GM23338 (cell line): ENCODE data around the gene DACT1. TPM values are rescaled to one million over a fixed set of nuclear protein-coding genes. Genes with fewer than 3 reads are reported as not detected.

Experiments
- ATAC-seq: fragments of 200-7000 bp; cut with Tn5 transposase; 3 replicates; pipeline ENCODE4 v1.9.1; 2020
- DNase-seq: peaks from one replicate; pipeline ENCODE4 v3.0.0-alpha.2; 2015; ENCODE audit warnings: low spot score
- H2AFZ ChIP-seq: fragments of 200-600 bp; sonication (generic); 2 replicates; pipeline ENCODE4 v1.8.0; 2016; ENCODE audit warnings: antibody characterized with exemption, mild to moderate bottlenecking, moderate library complexity
- H3F3A ChIP-seq: fragments of 200-600 bp; sonication (generic); replicated peaks from 2 replicates; pipeline ENCODE4 v1.8.0; 2017; ENCODE audit warnings: antibody characterized with exemption, mixed run types, low read depth
- H3K27ac ChIP-seq: fragments of 200-600 bp; sonication (generic); 2 replicates; pipeline ENCODE4 v1.6.1; 2016; ENCODE audit warnings: low read depth
- H3K27me3 ChIP-seq: fragments of 200-600 bp; sonication (generic); 2 replicates; pipeline ENCODE4 v1.8.0; 2016; ENCODE audit warnings: mild to moderate bottlenecking, mixed run types, moderate library complexity; ENCODE audit not compliant: insufficient read depth
- H3K36me3 ChIP-seq: fragments of 200-600 bp; sonication (generic); 2 replicates; pipeline ENCODE4 v1.8.0; 2016; ENCODE audit warnings: mild to moderate bottlenecking; ENCODE audit not compliant: insufficient read depth
- H3K4me1 ChIP-seq: fragments of 200-600 bp; sonication (generic); 2 replicates; pipeline ENCODE4 v1.8.0; 2016; ENCODE audit warnings: mild to moderate bottlenecking, moderate library complexity; ENCODE audit not compliant: insufficient read depth
- H3K4me2 ChIP-seq: fragments of 200-600 bp; sonication (generic); 2 replicates; pipeline ENCODE4 v1.7.1; 2017; ENCODE audit warnings: mixed run types
- H3K4me3 ChIP-seq: fragments of 200-600 bp; sonication (generic); 2 replicates; pipeline ENCODE4 v1.6.1; 2016; ENCODE audit warnings: mixed run types
- H3K79me2 ChIP-seq: fragments of 200-600 bp; sonication (generic); replicated peaks from 2 replicates; pipeline ENCODE4 v1.8.0; 2017; ENCODE audit warnings: mild to moderate bottlenecking; ENCODE audit not compliant: insufficient read depth
- H3K9me2 ChIP-seq: fragments of 200-600 bp; sonication (generic); 2 replicates; pipeline ENCODE4 v1.8.0; 2017; ENCODE audit not compliant: insufficient read depth
- H4K20me1 ChIP-seq: fragments of 200-600 bp; sonication (generic); replicated peaks from 2 replicates; pipeline ENCODE4 v1.8.0; 2017; ENCODE audit warnings: mild to moderate bottlenecking; ENCODE audit not compliant: insufficient read depth
- H3K27ac Mint-ChIP-seq: 2 replicates; pipeline ENCODE4 v1.8.0; 2020; ENCODE audit warnings: inconsistent platforms, mild to moderate bottlenecking, moderate library complexity, mixed read lengths
- H3K27me3 Mint-ChIP-seq: 3 replicates; pipeline ENCODE4 v1.8.0; 2022; ENCODE audit warnings: low read depth, mild to moderate bottlenecking, moderate library complexity, mixed read lengths, inconsistent platforms; ENCODE audit not compliant: insufficient read depth, poor library complexity
- H3K36me3 Mint-ChIP-seq: 3 replicates; pipeline ENCODE4 v1.8.0; 2021; ENCODE audit warnings: low read depth, mild to moderate bottlenecking, inconsistent platforms, moderate library complexity, mixed read lengths
- H3K4me1 Mint-ChIP-seq: 3 replicates; pipeline ENCODE4 v1.8.0; 2020; ENCODE audit warnings: mild to moderate bottlenecking, inconsistent platforms, mixed read lengths
- H3K4me3 Mint-ChIP-seq: 3 replicates; pipeline ENCODE4 v1.8.0; 2021; ENCODE audit warnings: moderate library complexity, mild to moderate bottlenecking, inconsistent platforms, mixed read lengths
- H3K9me3 Mint-ChIP-seq: 3 replicates; pipeline ENCODE4 v1.8.0; 2020; ENCODE audit warnings: moderate library complexity, mild to moderate bottlenecking, inconsistent platforms, mixed read lengths
- CREB1 ChIP-seq: fragments of 250-450 bp; sonication (Bioruptor Pico); IDR thresholded peaks from 2 replicates; pipeline ENCODE4 v1.5.0; 2020; ENCODE audit warnings: low read depth, mild to moderate bottlenecking, moderate library complexity
- CTCF ChIP-seq, 2 experiments: fragments of 200-600 bp in 1 of 2; sonication (generic) in 1 of 2; conservative IDR thresholded peaks; 2 replicates each; pipeline versions ENCODE4 v1.5.1 to v1.6.1; 2016 to 2017; ENCODE audit warnings: antibody characterized with exemption in 2 of 2, low read depth in 2 of 2, mild to moderate bottlenecking in 2 of 2, moderate library complexity in 1 of 2
- EZH2 ChIP-seq: fragments of 200-600 bp; sonication (generic); IDR thresholded peaks from one replicate; pipeline ENCODE4 v1.8.0; 2017; ENCODE audit warnings: antibody characterized with exemption, mild to moderate bottlenecking, low read depth; ENCODE audit not compliant: unreplicated experiment
- EZH2phosphoT487 ChIP-seq: fragments of 200-600 bp; sonication (generic); IDR thresholded peaks from one replicate; pipeline ENCODE4 v1.8.1; 2018; ENCODE audit warnings: antibody characterized with exemption; ENCODE audit not compliant: unreplicated experiment
- JUNB ChIP-seq: IDR thresholded peaks from one replicate; pipeline ENCODE4 v1.6.1; 2016; ENCODE audit warnings: antibody characterized with exemption; ENCODE audit not compliant: unreplicated experiment
- NANOG ChIP-seq: IDR thresholded peaks from 2 replicates; pipeline ENCODE4 v1.6.1; 2016; ENCODE audit warnings: antibody characterized with exemption, borderline replicate concordance
- POLR2AphosphoS5 ChIP-seq: IDR thresholded peaks from 2 replicates; pipeline ENCODE4 v1.6.1; 2016; ENCODE audit warnings: antibody characterized with exemption, low read depth
- STAT1 ChIP-seq: IDR thresholded peaks from one replicate; pipeline ENCODE4 v1.6.1; 2016; ENCODE audit warnings: antibody characterized with exemption; ENCODE audit not compliant: unreplicated experiment
- ZNF114 ChIP-seq: fragments of 250-450 bp; sonication (Bioruptor Pico); IDR thresholded peaks from 2 replicates; pipeline ENCODE4 v1.5.0; 2020; ENCODE audit warnings: mild to moderate bottlenecking, moderate library complexity
- ZNF331 ChIP-seq: fragments of 250-450 bp; sonication (Bioruptor Pico); IDR thresholded peaks from 2 replicates; pipeline ENCODE4 v1.5.0; 2020; ENCODE audit warnings: low read depth, mild to moderate bottlenecking, moderate library complexity
- ZNF462 ChIP-seq: fragments of 250-450 bp; sonication (Bioruptor Pico); IDR thresholded peaks from 2 replicates; pipeline ENCODE4 v1.5.0; 2020; ENCODE audit warnings: mild to moderate bottlenecking, moderate library complexity
- polyA plus RNA-seq: library from polyadenylated mRNA; unstranded; fragments of >200 nt; fragmentation: Nextera tagmentation; extraction: Ambion mirVana; gene quantifications from 2 replicates; pipeline ENCODE4 v1.2.1, GENCODE V29; 2016
- total RNA-seq: library from RNA; depleted of rRNA; stranded (reverse); fragments of >200 nt; shearing (Covaris generic); gene quantifications from 2 replicates; pipeline ENCODE4 v1.2.3, GENCODE V29; 2014

The DACT1 gene
- total and polyA plus RNA-seq, 2 experiments from 2014 or later = 5.7 to 26.6 TPM

- TF ChIP-seq STAT1 = no peak
- no peak for TF ChIP-seq CTCF (conservative IDR thresholded peaks at IDR 0.05; ENCODE audit: low read depth in 2 of 2)
- no peak for TF ChIP-seq EZH2
Observed at GRCh38 chr14:58593977-58594376, 43.8 kb upstream of the DACT1 start (continued).

- Histone ChIP-seq H3K36me3 (no peaks in the 10 kb centered on the region), H3K4me1 (peaks cover 18% of the 10 kb centered on the region), H3K79me2 (no peaks in the 10 kb centered on the region), H3F3A (no peaks in the 10 kb centered on the region), H3K4me2 (no peak overlapping the region), H3K4me3 (no peak overlapping the region), H2AFZ (no peak overlapping the region), H3K9me2 (peaks cover 6% of the 10 kb centered on the region), H3K27me3 (no peaks in the 10 kb centered on the region), H3K27ac (no peak overlapping the region), H4K20me1 (no peaks in the 10 kb centered on the region)
- H3K4me1 Mint-ChIP-seq = peaks cover 21% of the 10 kb centered on the region
- H3K4me3 Mint-ChIP-seq = no peak overlapping the region
- no peaks in the 10 kb centered on the region for H3K9me3 Mint-ChIP-seq
- no peaks in the 10 kb centered on the region for H3K36me3 Mint-ChIP-seq
- TF ChIP-seq CREB1 (CRISPR knock-in tag) = no peak
- DNase-seq = no peak
- H3K27me3 Mint-ChIP-seq = peaks cover 8% of the 10 kb centered on the region
- no peak for ATAC-seq
- H3K27ac Mint-ChIP-seq = no peak overlapping the region
Observed at GRCh38 chr14:58597041-58597440, 40.7 kb upstream of the DACT1 start.

GRCh38 chr14:58598028-58598803 lies 39.5 kb upstream of the DACT1 start:
- Mint-ChIP-seq H3K4me3 (no peak overlapping the region), H3K9me3 (no peaks in the 10 kb centered on the region), H3K27ac (no peak overlapping the region), H3K4me1 (peaks cover 21% of the 10 kb centered on the region), H3K36me3 (no peaks in the 10 kb centered on the region), H3K27me3 (peaks cover 10% of the 10 kb centered on the region)
- Histone ChIP-seq H3K79me2 (no peaks in the 10 kb centered on the region), H3K27me3 (no peaks in the 10 kb centered on the region), H3K4me3 (no peak overlapping the region), H3K9me2 (peaks cover 8% of the 10 kb centered on the region), H2AFZ (peak overlapping the region; percentile 94), H4K20me1 (no peaks in the 10 kb centered on the region), H3F3A (no peaks in the 10 kb centered on the region), H3K36me3 (no peaks in the 10 kb centered on the region), H3K4me1 (peaks cover 18% of the 10 kb centered on the region), H3K27ac (no peak overlapping the region), H3K4me2 (peak overlapping the region; percentile 61)
- DNase-seq (no peak), ATAC-seq (no peak)
- TF ChIP-seq JUNB = no peak
- TF ChIP-seq CREB1 (CRISPR knock-in tag) = no peak
- no peak for TF ChIP-seq EZH2
- TF ChIP-seq ZNF114 (CRISPR knock-in tag) = no peak
- TF ChIP-seq STAT1 = no peak
- TF ChIP-seq ZNF331 (CRISPR knock-in tag) = no peak
- no peak for TF ChIP-seq EZH2phosphoT487
- TF ChIP-seq NANOG = no peak
- TF ChIP-seq POLR2AphosphoS5 = no peak
- TF ChIP-seq ZNF462 (CRISPR knock-in tag) = no peak
